ENCODE data around the gene SGMS1.

The SGMS1 gene

GRCh38 chr10:50513956-50514355 lies 109.8 kb downstream of the SGMS1 start:
- no peak for TF ChIP-seq TAF1 (IDR thresholded peaks at IDR 0.05; ENCODE audit: borderline replicate concordance, insufficient read depth, low read length)
- TF ChIP-seq POLR2AphosphoS5 (IDR thresholded peaks at IDR 0.05; ENCODE audit: low read depth, low read length), result no peak
- no peak for TF ChIP-seq SIN3A (IDR thresholded peaks at IDR 0.05; ENCODE audit: borderline replicate concordance, insufficient read depth, low read length)
- TF ChIP-seq FOXP2 (optimal IDR thresholded peaks at IDR 0.05; ENCODE audit: borderline replicate concordance, extremely low read depth, extremely low read length, insufficient read depth), result no peak

DNA sequence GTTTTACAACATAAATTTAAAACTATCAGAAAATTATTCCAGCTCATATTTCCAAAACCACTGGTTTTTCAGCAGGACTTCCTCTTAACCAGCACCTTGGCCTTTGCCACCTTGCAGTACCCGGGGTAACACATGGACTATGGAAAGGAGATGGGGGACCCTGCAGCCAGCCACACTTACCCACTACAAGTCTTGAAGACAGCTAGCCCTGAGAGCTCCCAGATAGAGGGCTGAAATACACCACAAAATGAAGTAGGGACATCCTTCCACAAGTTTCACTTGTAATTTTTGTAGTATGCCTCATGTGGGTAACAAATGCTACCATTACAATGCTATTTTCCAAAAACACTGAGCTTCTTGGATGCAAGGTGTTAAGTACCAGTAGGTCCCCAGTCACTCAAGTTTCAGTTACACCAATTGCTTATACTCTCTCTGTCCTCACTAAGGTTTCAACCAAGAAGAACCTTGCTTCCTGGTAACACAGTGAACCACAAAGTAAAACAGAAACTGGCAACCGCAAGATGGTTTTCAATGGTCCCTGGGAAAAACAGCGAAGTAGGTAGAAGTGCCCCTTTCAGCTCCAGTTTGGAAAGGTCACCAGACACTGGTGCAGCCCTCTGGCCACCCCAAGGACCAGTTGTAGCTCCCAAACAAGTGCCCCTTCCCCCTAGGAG lies 110.9 kb downstream of the SGMS1 start:
- no peak for TF ChIP-seq FOXP2 (optimal IDR thresholded peaks at IDR 0.05; ENCODE audit: borderline replicate concordance, extremely low read depth, extremely low read length, insufficient read depth)

- no peak for TF ChIP-seq SIN3A (IDR thresholded peaks at IDR 0.05; ENCODE audit: borderline replicate concordance, insufficient read depth, low read length)
- no peak for TF ChIP-seq TAF1 (IDR thresholded peaks at IDR 0.05; ENCODE audit: borderline replicate concordance, insufficient read depth, low read length)
- no peak for TF ChIP-seq POLR2AphosphoS5 (IDR thresholded peaks at IDR 0.05; ENCODE audit: low read depth, low read length)
- TF ChIP-seq FOXP2 (optimal IDR thresholded peaks at IDR 0.05; ENCODE audit: borderline replicate concordance, extremely low read depth, extremely low read length, insufficient read depth), result no peak
- TF ChIP-seq, protein P1, sequence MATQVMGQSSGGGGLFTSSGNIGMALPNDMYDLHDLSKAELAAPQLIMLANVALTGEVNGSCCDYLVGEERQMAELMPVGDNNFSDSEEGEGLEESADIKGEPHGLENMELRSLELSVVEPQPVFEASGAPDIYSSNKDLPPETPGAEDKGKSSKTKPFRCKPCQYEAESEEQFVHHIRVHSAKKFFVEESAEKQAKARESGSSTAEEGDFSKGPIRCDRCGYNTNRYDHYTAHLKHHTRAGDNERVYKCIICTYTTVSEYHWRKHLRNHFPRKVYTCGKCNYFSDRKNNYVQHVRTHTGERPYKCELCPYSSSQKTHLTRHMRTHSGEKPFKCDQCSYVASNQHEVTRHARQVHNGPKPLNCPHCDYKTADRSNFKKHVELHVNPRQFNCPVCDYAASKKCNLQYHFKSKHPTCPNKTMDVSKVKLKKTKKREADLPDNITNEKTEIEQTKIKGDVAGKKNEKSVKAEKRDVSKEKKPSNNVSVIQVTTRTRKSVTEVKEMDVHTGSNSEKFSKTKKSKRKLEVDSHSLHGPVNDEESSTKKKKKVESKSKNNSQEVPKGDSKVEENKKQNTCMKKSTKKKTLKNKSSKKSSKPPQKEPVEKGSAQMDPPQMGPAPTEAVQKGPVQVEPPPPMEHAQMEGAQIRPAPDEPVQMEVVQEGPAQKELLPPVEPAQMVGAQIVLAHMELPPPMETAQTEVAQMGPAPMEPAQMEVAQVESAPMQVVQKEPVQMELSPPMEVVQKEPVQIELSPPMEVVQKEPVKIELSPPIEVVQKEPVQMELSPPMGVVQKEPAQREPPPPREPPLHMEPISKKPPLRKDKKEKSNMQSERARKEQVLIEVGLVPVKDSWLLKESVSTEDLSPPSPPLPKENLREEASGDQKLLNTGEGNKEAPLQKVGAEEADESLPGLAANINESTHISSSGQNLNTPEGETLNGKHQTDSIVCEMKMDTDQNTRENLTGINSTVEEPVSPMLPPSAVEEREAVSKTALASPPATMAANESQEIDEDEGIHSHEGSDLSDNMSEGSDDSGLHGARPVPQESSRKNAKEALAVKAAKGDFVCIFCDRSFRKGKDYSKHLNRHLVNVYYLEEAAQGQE (IDR thresholded peaks at IDR 0.05; ENCODE audit: insufficient read depth in 1 of 2, low read depth in 2 of 2, low read length in 2 of 2), result no peak
These were observed 111.6 kb downstream of the SGMS1 start for GRCh38 chr10:50512214-50512595.

DNA sequence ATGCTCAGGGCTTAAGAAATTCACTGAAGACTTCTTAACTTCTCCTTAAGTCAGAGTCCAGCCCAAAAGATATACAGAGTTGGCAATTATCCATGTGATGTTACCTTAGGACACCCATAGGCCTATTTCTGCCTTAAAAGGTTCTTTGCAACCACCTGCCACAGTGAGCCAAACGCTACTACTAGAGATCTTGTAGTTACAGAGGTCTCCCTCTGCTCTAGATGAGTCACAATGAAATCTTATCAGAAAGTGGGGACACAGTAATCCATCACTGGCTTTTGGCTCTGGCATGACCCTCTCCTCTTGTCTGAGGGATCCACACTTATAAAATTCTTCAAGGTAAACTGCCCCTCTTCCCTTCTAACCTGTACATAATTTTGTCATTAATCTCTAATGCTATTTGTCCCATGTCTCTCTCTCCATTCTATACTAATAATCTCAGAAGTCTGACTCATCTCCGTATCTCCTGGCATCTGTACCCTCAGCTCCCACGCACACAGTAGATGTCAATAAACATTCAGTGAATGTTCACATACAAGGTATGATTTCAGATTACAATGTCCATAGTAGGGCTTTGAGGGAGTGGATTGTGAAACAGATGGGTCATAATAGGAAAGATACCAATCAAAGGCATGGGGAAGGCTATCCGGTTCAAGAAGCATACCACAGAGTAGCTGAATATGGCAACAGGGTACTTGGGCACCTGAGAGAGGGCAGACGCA lies 112.1 kb downstream of the SGMS1 start:
- TF ChIP-seq POLR2AphosphoS5 (IDR thresholded peaks at IDR 0.05; ENCODE audit: low read depth, low read length) (no peak), TAF1 (IDR thresholded peaks at IDR 0.05; ENCODE audit: borderline replicate concordance, insufficient read depth, low read length) (no peak), FOXP2 (optimal IDR thresholded peaks at IDR 0.05; ENCODE audit: borderline replicate concordance, extremely low read depth, extremely low read length, insufficient read depth) (no peak), SIN3A (IDR thresholded peaks at IDR 0.05; ENCODE audit: borderline replicate concordance, insufficient read depth, low read length) (no peak)
- TF ChIP-seq, protein P1 (IDR thresholded peaks at IDR 0.05; ENCODE audit: insufficient read depth in 1 of 2, low read depth in 2 of 2, low read length in 2 of 2), result no peak

DNA sequence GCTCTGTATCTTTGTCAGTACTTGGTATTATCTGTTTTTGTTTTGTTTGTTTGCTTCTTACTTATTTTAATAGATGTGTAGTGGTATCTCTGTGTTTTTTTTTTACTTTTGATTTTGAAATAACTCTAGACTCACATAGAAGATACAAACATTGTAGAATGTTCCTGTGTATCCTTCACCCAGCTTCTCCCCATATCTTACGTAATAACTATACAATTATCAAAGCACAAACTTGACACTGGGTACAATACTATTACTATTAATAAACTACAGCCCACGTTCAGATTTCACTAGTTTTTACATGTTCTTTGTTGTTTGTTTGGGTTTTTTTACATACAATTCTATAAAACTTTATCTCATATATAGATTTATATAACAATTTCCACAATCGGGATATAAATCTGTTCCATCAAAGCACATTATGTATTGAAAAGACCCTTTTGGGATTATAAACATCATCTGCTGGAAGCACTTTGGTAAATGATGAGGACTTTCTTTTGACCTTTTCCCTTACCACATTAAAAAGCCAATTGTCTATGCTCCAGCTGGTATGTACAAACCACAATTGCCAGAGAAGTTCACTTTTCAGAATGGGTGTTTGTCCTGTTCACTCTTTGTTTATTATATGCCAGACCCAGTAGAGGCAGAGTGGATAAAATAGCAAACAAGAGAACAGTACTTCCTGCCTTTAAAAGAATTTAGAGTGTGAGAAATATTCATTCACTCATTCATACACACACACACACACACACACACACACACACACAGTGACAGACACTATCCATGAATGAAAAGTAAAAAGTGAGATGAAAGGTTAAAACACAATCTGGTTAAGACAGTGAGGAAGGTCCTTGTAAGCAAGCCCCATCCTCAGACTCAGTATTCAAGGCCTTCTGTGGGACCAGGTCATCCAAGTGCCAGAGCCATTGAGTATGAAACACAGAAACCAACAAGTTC lies 113.0 kb downstream of the SGMS1 start:
- TF ChIP-seq SIN3A (IDR thresholded peaks at IDR 0.05; ENCODE audit: borderline replicate concordance, insufficient read depth, low read length), result no peak
- TF ChIP-seq TAF1 (IDR thresholded peaks at IDR 0.05; ENCODE audit: borderline replicate concordance, insufficient read depth, low read length), result no peak
- no peak for TF ChIP-seq POLR2AphosphoS5 (IDR thresholded peaks at IDR 0.05; ENCODE audit: low read depth, low read length)
- TF ChIP-seq, protein P1 (IDR thresholded peaks at IDR 0.05; ENCODE audit: insufficient read depth in 1 of 2, low read depth in 2 of 2, low read length in 2 of 2), result no peak
- no peak for TF ChIP-seq FOXP2 (optimal IDR thresholded peaks at IDR 0.05; ENCODE audit: borderline replicate concordance, extremely low read depth, extremely low read length, insufficient read depth)
